CD14-positive monocyte (primary cell): ENCODE data around the gene CSNK2A3. TPM values are rescaled to one million over a fixed set of nuclear protein-coding genes. Genes with fewer than 3 reads are reported as not detected.

Source experiments
- DNase-seq, 3 donors: peaks; one replicate each; pipeline ENCODE4 v3.0.0-alpha.2; 2011 to 2022
- H2AFZ ChIP-seq: 2 replicates; pipeline ENCODE4 v1.6.0; 2012; ENCODE audit warnings: mild to moderate bottlenecking, low read depth, low read length, inconsistent platforms; ENCODE audit not compliant: insufficient read depth, poor library complexity, severe bottlenecking
- H3K27ac ChIP-seq, 2 donors: 1 replicate in 1 of 2; 2 replicates in 1 of 2; pipeline ENCODE4 v1.5.1; 2012 to 2013; ENCODE audit warnings: low read length in 2 of 2, control low read depth in 1 of 2, inconsistent platforms in 1 of 2, low read depth in 1 of 2, mild to moderate bottlenecking in 1 of 2
- H3K27me3 ChIP-seq, 2 donors: one replicate each; pipeline versions ENCODE4 v1.6.0 to v1.6.1; 2011 to 2013; ENCODE audit warnings: low read length in 2 of 2; ENCODE audit not compliant: control insufficient read depth in 2 of 2, insufficient read depth in 2 of 2
- H3K36me3 ChIP-seq, 2 donors: replicated peaks in 1 of 2; 1 replicate in 1 of 2; 2 replicates in 1 of 2; pipeline versions ENCODE4 v1.5.1 to v1.6.1; 2012 to 2013; ENCODE audit warnings: low read length in 2 of 2, control low read depth in 1 of 2, inconsistent platforms in 1 of 2, mild to moderate bottlenecking in 1 of 2; ENCODE audit not compliant: insufficient read depth in 2 of 2, control insufficient read depth in 1 of 2
- H3K4me1 ChIP-seq, 2 donors: 1 replicate in 1 of 2; 2 replicates in 1 of 2; pipeline versions ENCODE4 v1.5.1 to v1.6.1; 2012 to 2013; ENCODE audit warnings: low read length in 2 of 2, control low read depth in 1 of 2, inconsistent platforms in 1 of 2, mild to moderate bottlenecking in 1 of 2, moderate library complexity in 1 of 2; ENCODE audit not compliant: insufficient read depth in 2 of 2, control insufficient read depth in 1 of 2
- H3K4me2 ChIP-seq: replicated peaks from 2 replicates; pipeline ENCODE3; 2012; ENCODE audit warnings: low read length, moderate library complexity, mild to moderate bottlenecking; ENCODE audit not compliant: poor library complexity, severe bottlenecking; ENCODE audit errors: extremely low read depth
- H3K4me3 ChIP-seq, 3 experiments: fragments of 200-600 bp in 1 of 3; sonication (generic) in 1 of 3; replicated peaks in 1 of 3; 1 replicate in 2 of 3; 2 replicates in 1 of 3; pipeline ENCODE4 v1.5.1; 2011 to 2013; ENCODE audit warnings: low read length in 3 of 3, mild to moderate bottlenecking in 3 of 3, control low read depth in 2 of 3, low read depth in 2 of 3, inconsistent platforms in 1 of 3, moderate library complexity in 1 of 3
- H3K79me2 ChIP-seq: 2 replicates; pipeline ENCODE4 v1.6.0; 2012; ENCODE audit warnings: mild to moderate bottlenecking, control low read depth, inconsistent platforms, low read length, moderate library complexity; ENCODE audit not compliant: insufficient read depth
- H3K9ac ChIP-seq: 2 replicates; pipeline ENCODE4 v1.6.0; 2017; ENCODE audit warnings: low read length, mild to moderate bottlenecking; ENCODE audit not compliant: insufficient read depth, poor library complexity, severe bottlenecking
- H3K9me3 ChIP-seq, 2 donors: replicated peaks in 1 of 2; 1 replicate in 1 of 2; 2 replicates in 1 of 2; pipeline versions ENCODE4 v1.5.1 to v1.6.1; 2012 to 2013; ENCODE audit warnings: low read length in 2 of 2, control low read depth in 1 of 2; ENCODE audit not compliant: control insufficient read depth in 1 of 2, insufficient read depth in 1 of 2
- H4K20me1 ChIP-seq: 2 replicates; pipeline ENCODE4 v1.6.0; 2012; ENCODE audit warnings: mild to moderate bottlenecking, low read length, control low read depth, moderate library complexity; ENCODE audit not compliant: insufficient read depth
- H3K27ac Mint-ChIP-seq, 7 donors: one replicate each; pipeline ENCODE4 v1.8.0; 2020; ENCODE audit warnings: mild to moderate bottlenecking in 7 of 7, mixed read lengths in 7 of 7, moderate library complexity in 6 of 7, inconsistent platforms in 2 of 7
- H3K27me3 Mint-ChIP-seq, 3 donors: one replicate each; pipeline ENCODE4 v1.8.0; 2021 to 2022; ENCODE audit warnings: low read depth in 3 of 3, mild to moderate bottlenecking in 3 of 3, mixed read lengths in 3 of 3, moderate library complexity in 3 of 3, inconsistent platforms in 1 of 3
- H3K36me3 Mint-ChIP-seq, 2 donors: one replicate each; pipeline ENCODE4 v1.8.0; 2020; ENCODE audit warnings: mixed read lengths in 2 of 2, inconsistent platforms in 1 of 2, mild to moderate bottlenecking in 1 of 2
- H3K4me1 Mint-ChIP-seq: one replicate; pipeline ENCODE4 v1.8.0; 2020; ENCODE audit warnings: mild to moderate bottlenecking, mixed read lengths
- H3K4me3 Mint-ChIP-seq, 2 donors: one replicate each; pipeline ENCODE4 v1.8.0; 2020; ENCODE audit warnings: mild to moderate bottlenecking in 2 of 2, mixed read lengths in 2 of 2, moderate library complexity in 1 of 2
- H3K9me3 Mint-ChIP-seq, 7 donors: one replicate each; pipeline ENCODE4 v1.8.0; 2020 to 2022; ENCODE audit warnings: mixed read lengths in 7 of 7, mild to moderate bottlenecking in 6 of 7, moderate library complexity in 6 of 7, inconsistent platforms in 2 of 7
- WGBS: methylation state at CpG from one replicate; pipeline ENCODE4 v1.1.5; 2013; ENCODE audit warnings: missing lambda C conversion rate; ENCODE audit not compliant: insufficient coverage; 5-methylcytosine and 5-hydroxymethylcytosine counted together
- intact Hi-C, 2 donors: fragments of 100-400 bp; cut with micrococcal nuclease; formaldehyde crosslinking; loops; one replicate each; pipeline versions ENCODE4 v1.15.0 to v1.15.1; 2023
- polyA plus RNA-seq, 3 donors: library from polyadenylated mRNA; depleted of rRNA in 1 of 3; unstranded in 2 of 3; stranded (reverse) in 1 of 3; fragments of 300-500 nt in 2 of 3; fragments of >200 nt in 1 of 3; fragmentation: Illumina TruSeq in 2 of 3; gene quantifications; 1 replicate in 2 of 3; 2 replicates in 1 of 3; pipeline ENCODE4 v1.2.3, GENCODE V29; 2012 to 2021
- TF ChIP-seq, protein P1 (sequence below): fragments of 200-600 bp; IDR thresholded peaks from one replicate; pipeline ENCODE4 v1.8.0; 2022; ENCODE audit warnings: antibody characterized with exemption, mild to moderate bottlenecking

CSNK2A3 gene
- polyA plus RNA-seq, 3 donors: 0.28 to 0.86 (median 0.75) TPM

DNA sequence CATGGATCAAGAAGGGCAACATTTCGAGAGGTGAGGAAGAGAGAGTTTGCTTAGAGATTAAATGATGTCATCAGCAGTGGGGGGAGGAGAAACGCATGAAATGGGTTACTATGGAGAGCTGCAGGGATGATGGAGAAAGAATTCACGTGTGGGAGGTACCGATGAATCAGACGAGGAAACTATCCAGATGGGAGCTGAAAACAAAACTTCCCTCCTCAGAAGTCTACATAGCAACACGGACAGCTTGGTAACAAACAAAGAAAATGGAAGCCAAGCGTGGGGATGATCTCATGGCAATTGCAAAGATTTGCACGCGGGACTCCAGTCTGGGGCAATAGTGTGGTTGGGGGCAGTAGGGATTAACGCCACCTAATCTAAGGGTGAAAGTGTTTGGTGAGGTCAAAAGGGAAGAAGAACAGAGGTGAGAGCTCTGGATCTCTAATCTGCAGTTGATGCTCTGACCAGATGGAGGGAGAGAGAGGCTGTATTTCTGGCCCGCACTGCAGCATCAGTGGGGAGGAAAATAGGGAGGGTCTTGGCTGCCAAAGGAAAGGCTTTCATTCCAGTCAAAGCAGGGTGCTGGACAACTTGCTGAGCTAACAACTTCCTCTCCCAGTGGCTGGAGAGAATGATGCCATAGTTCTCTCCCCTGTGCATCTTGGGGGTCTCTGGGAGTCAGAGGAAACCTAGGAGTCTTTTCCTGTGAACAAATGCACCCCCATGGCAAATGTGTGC, 43.4 kb upstream of the CSNK2A3 start:
- H3K27ac ChIP-seq: no peak overlapping the region

GRCh38 chr11:11395126-11395525, 42.1 kb upstream of the CSNK2A3 start:
- no peak for DNase-seq
- H4K20me1 ChIP-seq: no peaks in the 10 kb centered on the region
- H3K36me3 Mint-ChIP-seq: no peaks in the 10 kb centered on the region
- no peaks in the 10 kb centered on the region for H3K4me1 Mint-ChIP-seq
- peaks cover 2 to 7% of the 10 kb centered on the region in 2 donors for H3K27me3 ChIP-seq
- no peak overlapping the region for H3K4me3 ChIP-seq
- H3K9ac ChIP-seq: no peak overlapping the region
- H3K27me3 Mint-ChIP-seq: peaks cover 15 to 25% (median 20%) of the 10 kb centered on the region in 3 donors
- H3K9me3 ChIP-seq: no peaks in the 10 kb centered on the region
- H2AFZ ChIP-seq: no peak overlapping the region
- no peak overlapping the region for H3K27ac Mint-ChIP-seq
- H3K4me2 ChIP-seq: no peak overlapping the region
- 79% methylated on average over 1 of the region's 2 CpGs for WGBS
- no peaks in the 10 kb centered on the region for H3K4me1 ChIP-seq
- H3K4me3 Mint-ChIP-seq: peak overlapping the region in 1 of 2 donors; percentile 24
- TF ChIP-seq, protein P1, sequence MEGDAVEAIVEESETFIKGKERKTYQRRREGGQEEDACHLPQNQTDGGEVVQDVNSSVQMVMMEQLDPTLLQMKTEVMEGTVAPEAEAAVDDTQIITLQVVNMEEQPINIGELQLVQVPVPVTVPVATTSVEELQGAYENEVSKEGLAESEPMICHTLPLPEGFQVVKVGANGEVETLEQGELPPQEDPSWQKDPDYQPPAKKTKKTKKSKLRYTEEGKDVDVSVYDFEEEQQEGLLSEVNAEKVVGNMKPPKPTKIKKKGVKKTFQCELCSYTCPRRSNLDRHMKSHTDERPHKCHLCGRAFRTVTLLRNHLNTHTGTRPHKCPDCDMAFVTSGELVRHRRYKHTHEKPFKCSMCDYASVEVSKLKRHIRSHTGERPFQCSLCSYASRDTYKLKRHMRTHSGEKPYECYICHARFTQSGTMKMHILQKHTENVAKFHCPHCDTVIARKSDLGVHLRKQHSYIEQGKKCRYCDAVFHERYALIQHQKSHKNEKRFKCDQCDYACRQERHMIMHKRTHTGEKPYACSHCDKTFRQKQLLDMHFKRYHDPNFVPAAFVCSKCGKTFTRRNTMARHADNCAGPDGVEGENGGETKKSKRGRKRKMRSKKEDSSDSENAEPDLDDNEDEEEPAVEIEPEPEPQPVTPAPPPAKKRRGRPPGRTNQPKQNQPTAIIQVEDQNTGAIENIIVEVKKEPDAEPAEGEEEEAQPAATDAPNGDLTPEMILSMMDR: no peak
- H3K9me3 Mint-ChIP-seq: no peaks in the 10 kb centered on the region
- H3K79me2 ChIP-seq: no peaks in the 10 kb centered on the region
- H3K36me3 ChIP-seq: no peaks in the 10 kb centered on the region
- H3K27ac ChIP-seq: no peak overlapping the region
- intact Hi-C loops: no loop called here

More for the DNA sequence above, 43.4 kb upstream of the CSNK2A3 start:
- H4K20me1 ChIP-seq: no peaks in the 10 kb centered on the region
- no peak overlapping the region for H2AFZ ChIP-seq
- H3K36me3 Mint-ChIP-seq: no peaks in the 10 kb centered on the region
- no peaks in the 10 kb centered on the region for H3K36me3 ChIP-seq
- no peak overlapping the region for H3K4me2 ChIP-seq
- no peaks in the 10 kb centered on the region for H3K9me3 Mint-ChIP-seq
- no peak overlapping the region for H3K4me3 ChIP-seq
- intact Hi-C loops: no loop called here
- H3K4me1 ChIP-seq: no peaks in the 10 kb centered on the region
- H3K27me3 ChIP-seq: peaks cover 2 to 10% of the 10 kb centered on the region in 2 donors
- TF ChIP-seq, protein P1: no peak
- H3K27ac Mint-ChIP-seq: peak overlapping the region in 1 of 7 donors; percentile 65
- peak overlapping the region in 1 of 2 donors; percentile 0 for H3K4me3 Mint-ChIP-seq
- no peaks in the 10 kb centered on the region for H3K9me3 ChIP-seq
- no peaks in the 10 kb centered on the region for H3K79me2 ChIP-seq
- peaks cover 20 to 27% (median 21%) of the 10 kb centered on the region in 3 donors for H3K27me3 Mint-ChIP-seq
- no peak overlapping the region for H3K9ac ChIP-seq
- DNase-seq: no peak
- no peaks in the 10 kb centered on the region for H3K4me1 Mint-ChIP-seq
- 74% methylated on average over 5 of the region's 11 CpGs for WGBS
